ENCODE results near the gene ADAMTSL4.

- TF ChIP-seq CTCF (IDR thresholded peaks at IDR 0.05): no peak
- peak in 1 of 2 donors; percentile 29 for TF ChIP-seq POLR2AphosphoS5 (IDR thresholded peaks at IDR 0.05; ENCODE audit: insufficient read depth in 1 of 2, low read depth in 1 of 2)
These were observed 11.2 kb upstream of the ADAMTSL4 start for GRCh38 chr1:150537732-150538684.

All from vagina (tissue), 2 donors.